Stimulated activated CD8-positive, alpha-beta memory T cell treated with anti-CD3 and anti-CD28 coated beads, Interleukin-12 subunit alpha, Interleukin-12 subunit beta, amount 100 ng/mL, for 24 hours (primary cell): ENCODE data around the gene ANP32E.
"Not testable (repeated sequence)": the region's sequence is repeated elsewhere in the genome, so short reads cannot be mapped to it uniquely, and the experiment has no call there.

ENCODE experiments used
- DNase-seq: peaks from one replicate; pipeline ENCODE4 v3.0.0-alpha.2; 2020; ENCODE audit errors: extremely low read depth

ANP32E gene

GRCh38 chr1:150213170-150214098 lies 22.5 kb downstream of the ANP32E start:
- peak; percentile 92 for DNase-seq

- no peak for DNase-seq
These were observed 23.8 kb downstream of the ANP32E start for GRCh38 chr1:150212070-150212469.

- DNase-seq = no peak
These were observed 25.2 kb downstream of the ANP32E start for GRCh38 chr1:150210706-150211105.

- DNase-seq = no peak
These were observed 25.8 kb downstream of the ANP32E start for GRCh38 chr1:150210091-150210490.

- DNase-seq = not testable (repeated sequence)
These were observed 27.5 kb downstream of the ANP32E start for GRCh38 chr1:150208460-150208859.

- no peak for DNase-seq
These were observed 28.5 kb downstream of the ANP32E start for GRCh38 chr1:150207281-150207971.

- DNase-seq = no peak
These were observed 39.5 kb downstream of the ANP32E start for GRCh38 chr1:150196417-150196816.

- DNase-seq = no peak
These were observed 41.4 kb downstream of the ANP32E start for GRCh38 chr1:150194381-150195031.

- DNase-seq = no peak
These were observed 43.9 kb downstream of the ANP32E start for GRCh38 chr1:150192012-150192411.

GRCh38 chr1:150187560-150187931 lies 48.4 kb downstream of the ANP32E start:
- DNase-seq = no peak

GRCh38 chr1:150186789-150187559 lies 48.9 kb downstream of the ANP32E start:
- no peak for DNase-seq

- DNase-seq = not testable (repeated sequence)
These were observed 49.5 kb downstream of the ANP32E start for GRCh38 chr1:150186438-150186788.

- DNase-seq = no peak
These were observed 50.4 kb downstream of the ANP32E start for GRCh38 chr1:150185481-150185880.

- DNase-seq = no peak
These were observed 52.9 kb downstream of the ANP32E start for GRCh38 chr1:150183061-150183460.

GRCh38 chr1:150182247-150182646 lies 53.7 kb downstream of the ANP32E start:
- DNase-seq = no peak

GRCh38 chr1:150180474-150180873 lies 55.4 kb downstream of the ANP32E start:
- DNase-seq = no peak

- no peak for DNase-seq
These were observed 56.0 kb downstream of the ANP32E start for GRCh38 chr1:150179867-150180266.

- no peak for DNase-seq
These were observed 57.4 kb downstream of the ANP32E start for GRCh38 chr1:150178548-150178947.

GRCh38 chr1:150176593-150176992 lies 59.3 kb downstream of the ANP32E start:
- no peak for DNase-seq

- DNase-seq = no peak
These were observed 62.7 kb downstream of the ANP32E start for GRCh38 chr1:150173141-150173585.

- DNase-seq = no peak
These were observed 64.1 kb downstream of the ANP32E start for GRCh38 chr1:150171801-150172200.
